WTC11 (cell line): ENCODE measurements around the gene FAU.

Source experiments
- FOXK1 ChIP-seq: sonication (generic); formaldehyde crosslinking; IDR thresholded peaks from 2 replicates; pipeline ENCODE4 v1.8.0; 2022; ENCODE audit warnings: mild to moderate bottlenecking, moderate library complexity, missing genetic modification reagents
- JUN ChIP-seq: sonication (generic); formaldehyde crosslinking; IDR thresholded peaks from 2 replicates; pipeline ENCODE4 v1.8.0; 2023; ENCODE audit warnings: mild to moderate bottlenecking, missing genetic modification reagents
- NR1H2 ChIP-seq: sonication (generic); formaldehyde crosslinking; IDR thresholded peaks from 2 replicates; pipeline ENCODE4 v1.9.0; 2021; ENCODE audit warnings: mild to moderate bottlenecking, moderate library complexity, missing genetic modification reagents
- SMAD3 ChIP-seq: sonication (generic); formaldehyde crosslinking; IDR thresholded peaks from 2 replicates; pipeline ENCODE4 v1.8.0; 2022; ENCODE audit warnings: missing genetic modification reagents, mild to moderate bottlenecking, borderline replicate concordance

DNA sequence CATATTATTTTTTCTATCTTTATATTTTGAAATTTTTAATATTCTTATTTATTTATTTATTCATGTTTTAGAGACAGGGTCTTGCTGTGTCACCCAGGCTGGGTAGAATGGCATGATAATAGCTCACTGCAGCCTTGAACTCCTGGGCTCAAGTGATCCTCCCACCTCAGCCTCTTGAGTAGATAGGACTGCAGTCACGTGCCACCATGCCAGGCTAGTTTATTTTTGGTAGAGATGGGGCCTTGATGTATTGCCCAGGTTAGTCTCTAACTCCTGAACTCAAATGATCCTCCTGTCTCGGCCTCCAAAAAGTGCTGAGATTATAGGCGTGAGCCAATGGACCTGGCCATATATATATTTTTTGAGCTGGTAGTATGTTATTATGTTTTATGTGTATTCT lies 45.7 kb upstream of the FAU start:
- no peak for TF ChIP-seq NR1H2 (CRISPR knock-in tag)
- TF ChIP-seq JUN (CRISPR knock-in tag), result no peak
- no peak for TF ChIP-seq FOXK1 (CRISPR knock-in tag)
- TF ChIP-seq SMAD3 (CRISPR knock-in tag), result no peak
